Ovary (tissue), 9 donors: Measurements from ENCODE around the gene SLC35C1. TPM values are rescaled to one million over a fixed set of nuclear protein-coding genes. Genes with fewer than 3 reads are reported as not detected.

Experiments
- DNase-seq, 5 donors: peaks; one replicate each; pipeline ENCODE4 v3.0.0-alpha.2; 2019 to 2020
- H3K27ac ChIP-seq, 2 donors: fragments of 200-600 bp; one replicate each; pipeline versions ENCODE4 v1.5.1 to v1.8.0; 2019 to 2022
- H3K27me3 ChIP-seq: fragments of 200-600 bp; one replicate; pipeline ENCODE4 v1.8.0; 2022
- H3K36me3 ChIP-seq: fragments of 200-600 bp; sonication (generic); one replicate; pipeline ENCODE4 v1.5.1; 2019
- H3K4me1 ChIP-seq: one replicate; pipeline ENCODE4 v1.8.1; 2013; ENCODE audit warnings: mild to moderate bottlenecking, moderate library complexity; ENCODE audit not compliant: insufficient read depth
- H3K4me3 ChIP-seq: fragments of 200-600 bp; sonication (generic); one replicate; pipeline ENCODE4 v1.5.1; 2017
- H3K9me3 ChIP-seq, 2 donors: fragments of 200-600 bp in 1 of 2; sonication (generic) in 1 of 2; one replicate each; pipeline versions ENCODE4 v1.5.1 to v1.8.1; 2013 to 2019; ENCODE audit warnings: mild to moderate bottlenecking in 1 of 2, moderate library complexity in 1 of 2
- EP300 ChIP-seq: sonication (generic); formaldehyde crosslinking; IDR thresholded peaks from one replicate; pipeline ENCODE4 v1.6.1; 2017; ENCODE audit warnings: antibody characterized with exemption
- POLR2A ChIP-seq: fragments of 450-650 bp; IDR thresholded peaks from one replicate; pipeline ENCODE4 v1.6.1; 2017; ENCODE audit warnings: antibody characterized with exemption, mild to moderate bottlenecking, moderate library complexity
- WGBS, 3 donors: extraction: QIAGEN DNeasy Blood & Tissue Kit in 1 of 3; methylation state at CpG; one replicate each; pipeline versions ENCODE4 v1.1.5 to v1.1.7; 2013 to 2017; 5-methylcytosine and 5-hydroxymethylcytosine counted together
- intact Hi-C, 4 donors: fragments of 100-400 bp; cut with DNase I; formaldehyde crosslinking; loops; one replicate each; pipeline versions ENCODE4 v1.11.0 to v1.15.1; 2022 to 2023
- polyA plus RNA-seq, 2 donors: library from polyadenylated mRNA; stranded (reverse); fragments of 200-250 nt in 1 of 2; fragments of 350-450 nt in 1 of 2; fragmentation: Illumina TruSeq in 1 of 2; extraction: RNeasy Lipid Tissue Mini Kit (QIAGEN cat#74804) in 1 of 2; gene quantifications; one replicate each; pipeline ENCODE4 v1.2.3, GENCODE V29; 2013 to 2014
- total RNA-seq, 7 donors: library from RNA; depleted of rRNA in 2 of 7; stranded (reverse); fragments of >200 nt in 2 of 7; fragmentation: NEBNext Ultra II Directional in 3 of 7; extraction: Animal tissue kit (Norgen Biotek cat#: 25700) in 3 of 7; gene quantifications; one replicate each; pipeline versions ENCODE4 v1.1.0 to v1.2.4, GENCODE V29; 2016 to 2023
- TF ChIP-seq, protein P1 (sequence below), 3 donors: fragments of 450-650 bp in 2 of 3; fragments of 200-600 bp in 1 of 3; IDR thresholded peaks; one replicate each; pipeline versions ENCODE4 v1.5.1 to v1.8.0; 2016 to 2022; ENCODE audit warnings: antibody characterized with exemption in 3 of 3, mild to moderate bottlenecking in 1 of 3
- donor health status: DM: no; HTN: no; CAD: no; lungs with moderate emphysema.
- donor health status: DM: no; HTN: no; CAD: no.
- donor health status: Bipolar disorder and iron deficiency.
- donor health status: DM: yes; HTN: yes; CAD: no.
- donor health status: DM: no; HTN: no; CAD: no.
- donor health status: DM: yes; HTN: yes; CAD: no.

The SLC35C1 gene
- total and polyA plus RNA-seq, 9 donors = 5.9 to 13.8 (median 9.6) TPM

- H3K4me3 ChIP-seq = no peak overlapping the region
- H3K9me3 ChIP-seq = no peaks in the 10 kb centered on the region
- H3K27ac ChIP-seq = no peak overlapping the region
- DNase-seq = no peak
- H3K4me1 ChIP-seq = peaks cover 3% of the 10 kb centered on the region
- no peaks in the 10 kb centered on the region for H3K36me3 ChIP-seq
- TF ChIP-seq EP300 (no peak), POLR2A (no peak)
- TF ChIP-seq, protein P1, sequence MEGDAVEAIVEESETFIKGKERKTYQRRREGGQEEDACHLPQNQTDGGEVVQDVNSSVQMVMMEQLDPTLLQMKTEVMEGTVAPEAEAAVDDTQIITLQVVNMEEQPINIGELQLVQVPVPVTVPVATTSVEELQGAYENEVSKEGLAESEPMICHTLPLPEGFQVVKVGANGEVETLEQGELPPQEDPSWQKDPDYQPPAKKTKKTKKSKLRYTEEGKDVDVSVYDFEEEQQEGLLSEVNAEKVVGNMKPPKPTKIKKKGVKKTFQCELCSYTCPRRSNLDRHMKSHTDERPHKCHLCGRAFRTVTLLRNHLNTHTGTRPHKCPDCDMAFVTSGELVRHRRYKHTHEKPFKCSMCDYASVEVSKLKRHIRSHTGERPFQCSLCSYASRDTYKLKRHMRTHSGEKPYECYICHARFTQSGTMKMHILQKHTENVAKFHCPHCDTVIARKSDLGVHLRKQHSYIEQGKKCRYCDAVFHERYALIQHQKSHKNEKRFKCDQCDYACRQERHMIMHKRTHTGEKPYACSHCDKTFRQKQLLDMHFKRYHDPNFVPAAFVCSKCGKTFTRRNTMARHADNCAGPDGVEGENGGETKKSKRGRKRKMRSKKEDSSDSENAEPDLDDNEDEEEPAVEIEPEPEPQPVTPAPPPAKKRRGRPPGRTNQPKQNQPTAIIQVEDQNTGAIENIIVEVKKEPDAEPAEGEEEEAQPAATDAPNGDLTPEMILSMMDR (IDR thresholded peaks at IDR 0.05) = no peak
- intact Hi-C loops = no loop called here
- no peaks in the 10 kb centered on the region for H3K27me3 ChIP-seq
- WGBS, 3 donors = 92 to 95% (median 93%) methylated on average over 2 of the region's 2 CpGs
These were observed 25.6 kb downstream of the SLC35C1 start for GRCh38 chr11:45830596-45830995.

GRCh38 chr11:45832811-45833441 is 28.0 kb downstream of the SLC35C1 start:
- H3K4me3 ChIP-seq = no peak overlapping the region
- intact Hi-C loops = no loop called here
- H3K27ac ChIP-seq = no peak overlapping the region
- H3K27me3 ChIP-seq = no peaks in the 10 kb centered on the region
- no peaks in the 10 kb centered on the region for H3K9me3 ChIP-seq
- 63 to 66% (median 63%) methylated on average over 9 of the region's 9 CpGs for WGBS, 3 donors
- DNase-seq = no peak
- H3K36me3 ChIP-seq = no peaks in the 10 kb centered on the region
- H3K4me1 ChIP-seq = peaks cover 3% of the 10 kb centered on the region
- no peak for TF ChIP-seq EP300
- TF ChIP-seq, protein P1 (IDR thresholded peaks at IDR 0.05) = no peak
- no peak for TF ChIP-seq POLR2A

- intact Hi-C loops = no loop called here
- Histone ChIP-seq H3K9me3 (no peaks in the 10 kb centered on the region), H3K27me3 (no peaks in the 10 kb centered on the region), H3K27ac (no peak overlapping the region), H3K36me3 (no peaks in the 10 kb centered on the region), H3K4me1 (peaks cover 3% of the 10 kb centered on the region), H3K4me3 (no peak overlapping the region)
- DNase-seq = no peak
- no peak for TF ChIP-seq EP300
- TF ChIP-seq POLR2A = no peak
- TF ChIP-seq, protein P1 (IDR thresholded peaks at IDR 0.05) = no peak
- 71 to 84% (median 72%) methylated on average over 3 of the region's 3 CpGs for WGBS, 3 donors
These were observed 28.8 kb downstream of the SLC35C1 start for GRCh38 chr11:45833761-45834160.

GRCh38 chr11:45834298-45834756 is 29.4 kb downstream of the SLC35C1 start:
- Histone ChIP-seq H3K4me3 (no peak overlapping the region), H3K36me3 (no peaks in the 10 kb centered on the region), H3K27me3 (no peaks in the 10 kb centered on the region), H3K27ac (no peak overlapping the region), H3K4me1 (peaks cover 3% of the 10 kb centered on the region), H3K9me3 (no peaks in the 10 kb centered on the region)
- intact Hi-C loops = no loop called here
- TF ChIP-seq POLR2A (no peak), EP300 (no peak)
- TF ChIP-seq, protein P1 (IDR thresholded peaks at IDR 0.05) = no peak
- WGBS, 3 donors = 57 to 72% (median 61%) methylated on average over 4 of the region's 4 CpGs
- DNase-seq = no peak
